GM23338 (cell line): ENCODE results near the gene NME3.

Experiments used
- EZH2 ChIP-seq: fragments of 200-600 bp; sonication (generic); IDR thresholded peaks from one replicate; pipeline ENCODE4 v1.8.0; 2017; ENCODE audit warnings: antibody characterized with exemption, mild to moderate bottlenecking, low read depth; ENCODE audit not compliant: unreplicated experiment
- EZH2phosphoT487 ChIP-seq: fragments of 200-600 bp; sonication (generic); IDR thresholded peaks from one replicate; pipeline ENCODE4 v1.8.1; 2018; ENCODE audit warnings: antibody characterized with exemption; ENCODE audit not compliant: unreplicated experiment
- JUNB ChIP-seq: IDR thresholded peaks from one replicate; pipeline ENCODE4 v1.6.1; 2016; ENCODE audit warnings: antibody characterized with exemption; ENCODE audit not compliant: unreplicated experiment
- POLR2AphosphoS5 ChIP-seq: IDR thresholded peaks from 2 replicates; pipeline ENCODE4 v1.6.1; 2016; ENCODE audit warnings: antibody characterized with exemption, low read depth
- TF ChIP-seq, protein P1 (sequence below), 2 experiments: fragments of 200-600 bp in 1 of 2; sonication (generic) in 1 of 2; conservative IDR thresholded peaks; 2 replicates each; pipeline versions ENCODE4 v1.5.1 to v1.6.1; 2016 to 2017; ENCODE audit warnings: antibody characterized with exemption in 2 of 2, low read depth in 2 of 2, mild to moderate bottlenecking in 2 of 2, moderate library complexity in 1 of 2
- TF ChIP-seq, protein P2 (sequence below): IDR thresholded peaks from one replicate; pipeline ENCODE4 v1.6.1; 2018; ENCODE audit warnings: antibody characterized with exemption; ENCODE audit not compliant: unreplicated experiment

- no peak for TF ChIP-seq POLR2AphosphoS5
- TF ChIP-seq, protein P1, sequence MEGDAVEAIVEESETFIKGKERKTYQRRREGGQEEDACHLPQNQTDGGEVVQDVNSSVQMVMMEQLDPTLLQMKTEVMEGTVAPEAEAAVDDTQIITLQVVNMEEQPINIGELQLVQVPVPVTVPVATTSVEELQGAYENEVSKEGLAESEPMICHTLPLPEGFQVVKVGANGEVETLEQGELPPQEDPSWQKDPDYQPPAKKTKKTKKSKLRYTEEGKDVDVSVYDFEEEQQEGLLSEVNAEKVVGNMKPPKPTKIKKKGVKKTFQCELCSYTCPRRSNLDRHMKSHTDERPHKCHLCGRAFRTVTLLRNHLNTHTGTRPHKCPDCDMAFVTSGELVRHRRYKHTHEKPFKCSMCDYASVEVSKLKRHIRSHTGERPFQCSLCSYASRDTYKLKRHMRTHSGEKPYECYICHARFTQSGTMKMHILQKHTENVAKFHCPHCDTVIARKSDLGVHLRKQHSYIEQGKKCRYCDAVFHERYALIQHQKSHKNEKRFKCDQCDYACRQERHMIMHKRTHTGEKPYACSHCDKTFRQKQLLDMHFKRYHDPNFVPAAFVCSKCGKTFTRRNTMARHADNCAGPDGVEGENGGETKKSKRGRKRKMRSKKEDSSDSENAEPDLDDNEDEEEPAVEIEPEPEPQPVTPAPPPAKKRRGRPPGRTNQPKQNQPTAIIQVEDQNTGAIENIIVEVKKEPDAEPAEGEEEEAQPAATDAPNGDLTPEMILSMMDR (conservative IDR thresholded peaks at IDR 0.05; ENCODE audit: low read depth in 2 of 2), result no peak
- TF ChIP-seq EZH2, result no peak
- TF ChIP-seq, protein P2, sequence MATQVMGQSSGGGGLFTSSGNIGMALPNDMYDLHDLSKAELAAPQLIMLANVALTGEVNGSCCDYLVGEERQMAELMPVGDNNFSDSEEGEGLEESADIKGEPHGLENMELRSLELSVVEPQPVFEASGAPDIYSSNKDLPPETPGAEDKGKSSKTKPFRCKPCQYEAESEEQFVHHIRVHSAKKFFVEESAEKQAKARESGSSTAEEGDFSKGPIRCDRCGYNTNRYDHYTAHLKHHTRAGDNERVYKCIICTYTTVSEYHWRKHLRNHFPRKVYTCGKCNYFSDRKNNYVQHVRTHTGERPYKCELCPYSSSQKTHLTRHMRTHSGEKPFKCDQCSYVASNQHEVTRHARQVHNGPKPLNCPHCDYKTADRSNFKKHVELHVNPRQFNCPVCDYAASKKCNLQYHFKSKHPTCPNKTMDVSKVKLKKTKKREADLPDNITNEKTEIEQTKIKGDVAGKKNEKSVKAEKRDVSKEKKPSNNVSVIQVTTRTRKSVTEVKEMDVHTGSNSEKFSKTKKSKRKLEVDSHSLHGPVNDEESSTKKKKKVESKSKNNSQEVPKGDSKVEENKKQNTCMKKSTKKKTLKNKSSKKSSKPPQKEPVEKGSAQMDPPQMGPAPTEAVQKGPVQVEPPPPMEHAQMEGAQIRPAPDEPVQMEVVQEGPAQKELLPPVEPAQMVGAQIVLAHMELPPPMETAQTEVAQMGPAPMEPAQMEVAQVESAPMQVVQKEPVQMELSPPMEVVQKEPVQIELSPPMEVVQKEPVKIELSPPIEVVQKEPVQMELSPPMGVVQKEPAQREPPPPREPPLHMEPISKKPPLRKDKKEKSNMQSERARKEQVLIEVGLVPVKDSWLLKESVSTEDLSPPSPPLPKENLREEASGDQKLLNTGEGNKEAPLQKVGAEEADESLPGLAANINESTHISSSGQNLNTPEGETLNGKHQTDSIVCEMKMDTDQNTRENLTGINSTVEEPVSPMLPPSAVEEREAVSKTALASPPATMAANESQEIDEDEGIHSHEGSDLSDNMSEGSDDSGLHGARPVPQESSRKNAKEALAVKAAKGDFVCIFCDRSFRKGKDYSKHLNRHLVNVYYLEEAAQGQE, result no peak
- TF ChIP-seq JUNB, result no peak
- TF ChIP-seq EZH2phosphoT487, result no peak
These were observed 5.1 kb downstream of the NME3 start for GRCh38 chr16:1766231-1766630.
